GM23338 (cell line): ENCODE data around the gene CTNNBIP1.

Source experiments
- CREB1 ChIP-seq: fragments of 250-450 bp; sonication (Bioruptor Pico); IDR thresholded peaks from 2 replicates; pipeline ENCODE4 v1.5.0; 2020; ENCODE audit warnings: low read depth, mild to moderate bottlenecking, moderate library complexity
- EZH2 ChIP-seq: fragments of 200-600 bp; sonication (generic); IDR thresholded peaks from one replicate; pipeline ENCODE4 v1.8.0; 2017; ENCODE audit warnings: antibody characterized with exemption, mild to moderate bottlenecking, low read depth; ENCODE audit not compliant: unreplicated experiment
- EZH2phosphoT487 ChIP-seq: fragments of 200-600 bp; sonication (generic); IDR thresholded peaks from one replicate; pipeline ENCODE4 v1.8.1; 2018; ENCODE audit warnings: antibody characterized with exemption; ENCODE audit not compliant: unreplicated experiment
- JUNB ChIP-seq: IDR thresholded peaks from one replicate; pipeline ENCODE4 v1.6.1; 2016; ENCODE audit warnings: antibody characterized with exemption; ENCODE audit not compliant: unreplicated experiment
- NANOG ChIP-seq: IDR thresholded peaks from 2 replicates; pipeline ENCODE4 v1.6.1; 2016; ENCODE audit warnings: antibody characterized with exemption, borderline replicate concordance
- POLR2AphosphoS5 ChIP-seq: IDR thresholded peaks from 2 replicates; pipeline ENCODE4 v1.6.1; 2016; ENCODE audit warnings: antibody characterized with exemption, low read depth
- REST ChIP-seq: IDR thresholded peaks from one replicate; pipeline ENCODE4 v1.6.1; 2018; ENCODE audit warnings: antibody characterized with exemption; ENCODE audit not compliant: unreplicated experiment
- STAT1 ChIP-seq: IDR thresholded peaks from one replicate; pipeline ENCODE4 v1.6.1; 2016; ENCODE audit warnings: antibody characterized with exemption; ENCODE audit not compliant: unreplicated experiment
- TF ChIP-seq, protein P1 (sequence below), 2 experiments: fragments of 200-600 bp in 1 of 2; sonication (generic) in 1 of 2; conservative IDR thresholded peaks; 2 replicates each; pipeline versions ENCODE4 v1.5.1 to v1.6.1; 2016 to 2017; ENCODE audit warnings: antibody characterized with exemption in 2 of 2, low read depth in 2 of 2, mild to moderate bottlenecking in 2 of 2, moderate library complexity in 1 of 2

- TF ChIP-seq REST (no peak), POLR2AphosphoS5 (no peak), EZH2phosphoT487 (no peak), EZH2 (no peak), STAT1 (no peak), CREB1 (CRISPR knock-in tag) (no peak), JUNB (no peak), NANOG (no peak)
- TF ChIP-seq, protein P1, sequence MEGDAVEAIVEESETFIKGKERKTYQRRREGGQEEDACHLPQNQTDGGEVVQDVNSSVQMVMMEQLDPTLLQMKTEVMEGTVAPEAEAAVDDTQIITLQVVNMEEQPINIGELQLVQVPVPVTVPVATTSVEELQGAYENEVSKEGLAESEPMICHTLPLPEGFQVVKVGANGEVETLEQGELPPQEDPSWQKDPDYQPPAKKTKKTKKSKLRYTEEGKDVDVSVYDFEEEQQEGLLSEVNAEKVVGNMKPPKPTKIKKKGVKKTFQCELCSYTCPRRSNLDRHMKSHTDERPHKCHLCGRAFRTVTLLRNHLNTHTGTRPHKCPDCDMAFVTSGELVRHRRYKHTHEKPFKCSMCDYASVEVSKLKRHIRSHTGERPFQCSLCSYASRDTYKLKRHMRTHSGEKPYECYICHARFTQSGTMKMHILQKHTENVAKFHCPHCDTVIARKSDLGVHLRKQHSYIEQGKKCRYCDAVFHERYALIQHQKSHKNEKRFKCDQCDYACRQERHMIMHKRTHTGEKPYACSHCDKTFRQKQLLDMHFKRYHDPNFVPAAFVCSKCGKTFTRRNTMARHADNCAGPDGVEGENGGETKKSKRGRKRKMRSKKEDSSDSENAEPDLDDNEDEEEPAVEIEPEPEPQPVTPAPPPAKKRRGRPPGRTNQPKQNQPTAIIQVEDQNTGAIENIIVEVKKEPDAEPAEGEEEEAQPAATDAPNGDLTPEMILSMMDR (conservative IDR thresholded peaks at IDR 0.05; ENCODE audit: low read depth in 2 of 2): no peak
Measured at GRCh38 chr1:9909234-9910046, 629 bp downstream of the CTNNBIP1 start.
